IMR-90 (cell line): ENCODE data around the gene LSM6. TPM values are rescaled to one million over a fixed set of nuclear protein-coding genes. Genes with fewer than 3 reads are reported as not detected.

Experiments
- ATAC-seq: fragments of 200-7000 bp; cut with Tn5 transposase; 2 replicates; pipeline ENCODE4 v1.9.1; 2020; ENCODE audit warnings: low read depth, mild to moderate bottlenecking, moderate library complexity
- BruUV-seq: library from RNA; stranded (reverse); fragments of 400-500 nt; replicated peaks from 2 replicates; lab custom pipeline; 2021; lab: Mats Ljungman, UMichigan
- CTCF ChIA-PET: fragments of 300-600 bp; formaldehyde crosslinking; extraction: SDS; loops from one replicate; lab custom pipeline; 2021; ENCODE audit warnings: antibody characterized with exemption; lab: Yijun Ruan, JAX
- POLR2A ChIA-PET: fragments of 300-600 bp; sonication (Branson Sonifier 250); formaldehyde crosslinking; loops from one replicate; lab custom pipeline; 2022; ENCODE audit warnings: antibody characterized with exemption; ENCODE audit not compliant: unreplicated experiment; lab: Charles Lee
- DNase-seq: peaks from one replicate; pipeline ENCODE4 v3.0.0; 2013
- H2AFZ ChIP-seq: replicated peaks from 2 replicates; pipeline ENCODE3; 2013; ENCODE audit warnings: low read length, mild to moderate bottlenecking; ENCODE audit not compliant: poor library complexity
- H2AK5ac ChIP-seq: 2 replicates; pipeline ENCODE4 v1.6.1; 2013; ENCODE audit warnings: low read depth, low read length, inconsistent platforms
- H2AK9ac ChIP-seq: replicated peaks from 2 replicates; pipeline ENCODE3; 2013; ENCODE audit warnings: mild to moderate bottlenecking, low read depth, low read length, moderate library complexity; ENCODE audit not compliant: poor library complexity
- H2BK120ac ChIP-seq: 2 replicates; pipeline ENCODE4 v1.6.1; 2013; ENCODE audit warnings: low read depth, low read length, inconsistent platforms
- H2BK15ac ChIP-seq: 3 replicates; pipeline ENCODE4 v1.6.1; 2013; ENCODE audit warnings: low read depth, low read length, inconsistent platforms
- H2BK20ac ChIP-seq: 2 replicates; pipeline ENCODE4 v1.6.1; 2013; ENCODE audit warnings: low read depth, mild to moderate bottlenecking, inconsistent platforms, low read length, moderate library complexity
- H2BK5ac ChIP-seq: 2 replicates; pipeline ENCODE4 v1.6.1; 2013; ENCODE audit warnings: mild to moderate bottlenecking, low read depth, low read length, inconsistent platforms; ENCODE audit not compliant: poor library complexity, severe bottlenecking
- H3K14ac ChIP-seq: replicated peaks from 2 replicates; pipeline ENCODE4 v1.6.1; 2013; ENCODE audit warnings: low read depth, low read length, inconsistent platforms
- H3K18ac ChIP-seq: 2 replicates; pipeline ENCODE4 v1.6.1; 2013; ENCODE audit warnings: low read depth, low read length, control low read depth
- H3K23ac ChIP-seq: 2 replicates; pipeline ENCODE4 v1.6.1; 2013; ENCODE audit warnings: low read depth, low read length, inconsistent platforms
- H3K27ac ChIP-seq: 2 replicates; pipeline ENCODE4 v1.5.1; 2013; ENCODE audit warnings: mild to moderate bottlenecking, control low read depth, low read length; ENCODE audit not compliant: insufficient read depth
- H3K27me3 ChIP-seq: 2 replicates; pipeline ENCODE4 v1.6.1; 2013; ENCODE audit warnings: low read length; ENCODE audit not compliant: control insufficient read depth, insufficient read depth
- H3K36me3 ChIP-seq: 2 replicates; pipeline ENCODE4 v1.6.1; 2013; ENCODE audit warnings: low read length, mixed read lengths; ENCODE audit not compliant: control insufficient read depth, insufficient read depth
- H3K4ac ChIP-seq: 2 replicates; pipeline ENCODE4 v1.6.1; 2013; ENCODE audit warnings: low read depth, low read length, inconsistent platforms
- H3K4me1 ChIP-seq: 2 replicates; pipeline ENCODE4 v1.6.1; 2013; ENCODE audit warnings: low read length, mixed read lengths; ENCODE audit not compliant: control insufficient read depth, insufficient read depth
- H3K4me2 ChIP-seq: 2 replicates; pipeline ENCODE4 v1.6.1; 2013; ENCODE audit warnings: low read depth, mild to moderate bottlenecking, control low read depth, low read length, moderate library complexity
- H3K4me3 ChIP-seq: 2 replicates; pipeline ENCODE4 v1.5.1; 2013; ENCODE audit warnings: low read depth, mild to moderate bottlenecking, control low read depth, low read length, moderate library complexity; ENCODE audit not compliant: insufficient read depth
- H3K56ac ChIP-seq: 2 replicates; pipeline ENCODE4 v1.6.1; 2013; ENCODE audit warnings: low read length, inconsistent platforms; ENCODE audit not compliant: insufficient read depth; ENCODE audit errors: extremely low read depth
- H3K79me1 ChIP-seq, 2 experiments: 2 replicates each; pipeline ENCODE4 v1.6.1; 2013; ENCODE audit warnings: low read length in 2 of 2, inconsistent platforms in 1 of 2, low read depth in 1 of 2
- H3K9ac ChIP-seq: 2 replicates; pipeline ENCODE4 v1.6.1; 2013; ENCODE audit warnings: low read depth, low read length, control low read depth
- H3K9me1 ChIP-seq: 2 replicates; pipeline ENCODE4 v1.6.1; 2013; ENCODE audit warnings: low read length, inconsistent platforms; ENCODE audit not compliant: insufficient read depth
- H3K9me3 ChIP-seq: 2 replicates; pipeline ENCODE4 v1.6.1; 2013; ENCODE audit warnings: low read length; ENCODE audit not compliant: control insufficient read depth, insufficient read depth
- H4K20me1 ChIP-seq: 2 replicates; pipeline ENCODE4 v1.6.1; 2013; ENCODE audit warnings: low read length, inconsistent platforms; ENCODE audit not compliant: insufficient read depth
- H4K5ac ChIP-seq: 2 replicates; pipeline ENCODE4 v1.6.1; 2013; ENCODE audit warnings: mild to moderate bottlenecking, low read depth, low read length, control low read depth
- H4K8ac ChIP-seq, 2 experiments: 2 replicates each; pipeline ENCODE4 v1.6.1; 2013; ENCODE audit warnings: low read depth in 2 of 2, low read length in 2 of 2, control low read depth in 1 of 2, inconsistent platforms in 1 of 2
- H4K91ac ChIP-seq: 2 replicates; pipeline ENCODE4 v1.6.1; 2013; ENCODE audit warnings: low read depth, low read length, inconsistent platforms; ENCODE audit not compliant: insufficient read depth
- CTCF ChIP-seq: conservative IDR thresholded peaks from 2 replicates; pipeline ENCODE4 v1.5.1; 2012; ENCODE audit warnings: mild to moderate bottlenecking, low read depth, low read length, improper control_type of control experiment
- ELK1 ChIP-seq: fragments of 150-350 bp; IDR thresholded peaks from 2 replicates; pipeline ENCODE4 v1.6.1; 2016; ENCODE audit warnings: low read depth, mild to moderate bottlenecking, low read length, moderate library complexity, borderline replicate concordance
- FOS ChIP-seq: fragments of 150-350 bp; IDR thresholded peaks from 2 replicates; pipeline ENCODE4 v1.6.1; 2016; ENCODE audit warnings: low read depth, low read length
- POLR2A ChIP-seq: IDR thresholded peaks from 2 replicates; pipeline ENCODE4 v1.6.1; 2012; ENCODE audit warnings: mild to moderate bottlenecking, low read depth, low read length
- dilution Hi-C: fragments of 300-500 bp; cut with HindIII; formaldehyde crosslinking; loops from one replicate; pipeline ENCODE4 v1.14.3; 2018; ENCODE audit warnings: low sequenced_read_pairs; ENCODE audit not compliant: unreplicated experiment
- in situ Hi-C: fragments of 300-500 bp; cut with MboI; formaldehyde crosslinking; loops from 3 replicates; pipeline ENCODE4 v1.14.3; 2019; ENCODE audit warnings: low sequenced_read_pairs, inconsistent platforms, mixed read lengths
- intact Hi-C: fragments of 100-400 bp; cut with micrococcal nuclease; formaldehyde crosslinking; loops from 2 replicates; pipeline ENCODE4 v1.10.0; 2022
- polyA plus RNA-seq, 3 experiments: library from polyadenylated mRNA; depleted of rRNA; stranded (reverse); fragments of >200 nt; gene quantifications; 2 replicates each; pipeline ENCODE4 v1.2.3, GENCODE V29; 2012; ENCODE audit warnings: low replicate concordance in 1 of 3
- total RNA-seq: library from RNA; depleted of rRNA; stranded (reverse); fragments of >200 nt; gene quantifications from 2 replicates; pipeline ENCODE4 v1.2.3, GENCODE V29; 2012

The LSM6 gene
- total and polyA plus RNA-seq, 2 of the 4 experiments (the other 2 are of a cell fraction): 13.4 to 17.4 TPM

GRCh38 chr4:146194212-146194611 is 18.7 kb downstream of the LSM6 start:
- no peak overlapping the region for H3K23ac ChIP-seq
- CTCF ChIA-PET: no interaction called here

More at GRCh38 chr4:146194212-146194611, 18.7 kb downstream of the LSM6 start:
- no peak for ATAC-seq
- no peak overlapping the region for H2AK5ac ChIP-seq
- H3K4ac ChIP-seq: no peak overlapping the region
- in situ Hi-C loops: no loop called here
- peaks cover 10% of the 10 kb centered on the region for H3K36me3 ChIP-seq
- H3K27ac ChIP-seq: no peak overlapping the region
- peaks cover 10% of the 10 kb centered on the region; the same call in 1 of the 2 replicates for H3K9me1 ChIP-seq
- no peaks in the 10 kb centered on the region for H4K20me1 ChIP-seq
- no TSS peak for BruUV-seq
- no peak overlapping the region for H2AFZ ChIP-seq
- no peaks in the 10 kb centered on the region for H3K4me1 ChIP-seq
- H3K79me1 ChIP-seq: no peaks in the 10 kb centered on the region
- dilution Hi-C loops: no loop called here
- no peak overlapping the region for H3K9ac ChIP-seq
- no peak for DNase-seq
- no peak overlapping the region for H4K8ac ChIP-seq
- intact Hi-C loops: no loop called here
- H3K9me3 ChIP-seq: no peaks in the 10 kb centered on the region
- H2BK5ac ChIP-seq: no peak overlapping the region
- no peak overlapping the region for H2AK9ac ChIP-seq
- H4K91ac ChIP-seq: no peak overlapping the region
- H3K4me3 ChIP-seq: no peak overlapping the region
- POLR2A ChIA-PET: no interaction called here
- no peak for TF ChIP-seq FOS
- no peak for TF ChIP-seq ELK1
- no peak for TF ChIP-seq POLR2A
- no peak for TF ChIP-seq CTCF
- H2BK15ac ChIP-seq: no peak overlapping the region
- no peaks in the 10 kb centered on the region for H3K27me3 ChIP-seq
- no peak overlapping the region for H3K56ac ChIP-seq
- H3K14ac ChIP-seq: no peak overlapping the region
- H2BK20ac ChIP-seq: no peak overlapping the region
- H2BK120ac ChIP-seq: no peak overlapping the region
- H4K5ac ChIP-seq: no peak overlapping the region
- H3K18ac ChIP-seq: no peak overlapping the region
- no peak overlapping the region for H3K4me2 ChIP-seq
